HG02763 (cell line): ENCODE measurements around the gene SLC6A19.

Experiments used
- ATAC-seq: cut with Tn5 transposase; IDR thresholded peaks from one replicate; pipeline ENCODE4 v1.9.1; 2021; ENCODE audit warnings: mild to moderate bottlenecking, moderate library complexity; ENCODE audit not compliant: unreplicated experiment

The SLC6A19 gene

GRCh38 chr5:1208221-1208742 lies 6.9 kb downstream of the SLC6A19 start:
- no peak for ATAC-seq

- ATAC-seq, result no peak
Measured at GRCh38 chr5:1208743-1209488, 7.5 kb downstream of the SLC6A19 start.

DNA sequence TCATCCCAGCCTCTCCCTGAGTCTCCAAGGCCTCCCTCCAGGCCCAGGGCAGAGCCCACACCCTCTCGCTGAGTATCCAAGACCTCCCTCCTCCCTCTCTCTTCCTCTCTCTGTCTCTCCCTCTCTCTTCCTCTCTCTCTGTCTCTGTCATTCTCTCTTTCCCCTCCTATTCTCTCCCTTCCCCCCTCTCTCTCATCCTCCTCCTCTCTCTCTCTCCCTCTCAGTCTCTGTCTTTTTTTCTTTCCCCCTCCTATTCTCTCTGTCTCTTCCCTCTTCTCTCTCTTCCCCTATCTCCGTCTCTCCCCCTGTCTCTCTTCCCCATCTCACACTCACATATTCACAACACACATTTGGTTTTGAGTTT lies 8.1 kb downstream of the SLC6A19 start:
- no peak for ATAC-seq

- ATAC-seq, result no peak
Measured at GRCh38 chr5:1209896-1210776, 8.7 kb downstream of the SLC6A19 start.

DNA sequence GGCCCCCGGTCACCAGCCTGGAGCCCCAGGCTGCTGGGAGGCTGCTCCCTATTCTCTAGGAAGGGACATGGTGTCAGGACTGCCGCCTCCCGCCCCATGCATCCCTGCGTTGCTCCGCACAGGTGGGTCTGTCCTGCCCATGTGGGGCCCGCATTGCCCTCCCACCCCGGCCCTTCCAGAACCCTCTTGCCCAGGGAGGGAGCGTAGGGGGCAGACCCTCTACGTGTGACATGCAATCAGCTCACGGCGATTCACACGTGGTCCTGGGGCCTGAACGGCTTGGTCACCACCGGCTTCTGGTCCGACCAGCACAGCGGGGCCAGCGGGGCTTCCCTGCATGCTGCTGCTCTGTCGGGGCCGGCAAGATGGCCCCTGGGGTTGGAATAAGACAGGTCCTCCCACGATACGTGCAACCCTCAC lies 9.4 kb downstream of the SLC6A19 start:
- no peak for ATAC-seq

DNA sequence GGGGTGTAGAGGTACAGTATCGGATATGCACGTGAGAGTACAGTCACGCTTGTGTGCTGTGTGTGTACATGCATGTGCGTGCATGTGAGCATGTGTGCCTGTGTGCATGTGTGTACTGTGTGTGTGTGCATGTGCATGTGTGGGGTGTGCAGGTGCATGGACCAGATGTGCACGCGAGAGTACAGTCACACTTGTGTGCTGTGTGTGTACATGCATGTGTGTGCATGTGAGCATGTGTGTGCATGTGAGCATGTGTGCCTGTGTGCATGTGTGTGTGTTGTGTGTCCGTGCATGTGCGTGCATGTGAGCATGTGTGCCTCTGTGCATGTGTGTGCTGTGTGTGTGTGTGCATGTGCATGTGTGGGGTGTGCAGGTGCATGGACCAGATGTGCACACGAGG lies 10.3 kb downstream of the SLC6A19 start:
- no peak for ATAC-seq

DNA sequence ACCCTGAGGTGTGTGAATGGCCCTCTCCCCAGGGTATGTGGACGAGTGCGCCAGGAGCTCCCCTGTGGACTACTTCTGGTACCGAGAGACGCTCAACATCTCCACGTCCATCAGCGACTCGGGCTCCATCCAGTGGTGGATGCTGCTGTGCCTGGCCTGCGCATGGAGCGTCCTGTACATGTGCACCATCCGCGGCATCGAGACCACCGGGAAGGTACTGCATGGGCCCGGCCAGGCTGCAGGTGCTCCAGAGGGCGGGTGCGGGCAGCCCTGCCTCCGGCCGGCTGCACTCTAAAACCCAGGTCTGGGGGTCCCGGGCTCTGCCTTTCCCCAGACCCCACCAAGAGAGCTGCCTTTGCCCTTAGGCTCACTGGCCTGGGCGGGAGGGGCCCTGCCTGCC lies 10.9 kb downstream of the SLC6A19 start:
- no peak for ATAC-seq

GRCh38 chr5:1212881-1213280 lies 11.5 kb downstream of the SLC6A19 start:
- ATAC-seq, result no peak

DNA sequence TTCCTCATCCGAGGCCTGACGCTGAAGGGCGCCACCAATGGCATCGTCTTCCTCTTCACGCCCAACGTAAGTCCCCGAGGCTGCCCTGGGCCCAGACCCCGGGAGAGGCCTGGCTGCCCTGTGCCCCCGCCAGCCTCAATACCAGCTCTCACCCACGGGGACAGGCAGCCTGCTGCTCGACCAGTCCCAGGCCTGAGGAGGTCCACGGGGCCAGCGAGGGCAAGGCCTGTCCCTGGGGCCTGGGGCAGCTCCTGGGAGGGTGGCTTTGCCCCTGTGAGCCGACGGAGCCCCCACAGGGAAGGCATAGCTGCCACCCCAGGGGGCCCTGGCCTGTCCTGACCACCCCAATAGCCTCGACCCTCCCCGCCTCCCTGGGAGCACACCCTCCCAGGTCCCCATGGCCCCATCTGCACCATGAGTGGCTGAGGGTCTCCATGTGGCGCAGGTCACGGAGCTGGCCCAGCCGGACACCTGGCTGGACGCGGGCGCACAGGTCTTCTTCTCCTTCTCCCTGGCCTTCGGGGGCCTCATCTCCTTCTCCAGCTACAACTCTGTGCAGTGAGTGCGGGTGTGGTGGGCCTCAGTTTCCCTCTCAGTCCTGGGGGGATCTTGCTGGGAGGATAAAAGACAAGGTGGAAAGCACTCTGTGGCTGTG lies 12.2 kb downstream of the SLC6A19 start:
- ATAC-seq, result no peak

GRCh38 chr5:1214163-1214935 lies 13.0 kb downstream of the SLC6A19 start:
- ATAC-seq, result no peak

GRCh38 chr5:1214936-1215220 lies 13.5 kb downstream of the SLC6A19 start:
- no peak for ATAC-seq

GRCh38 chr5:1215320-1216096 lies 14.1 kb downstream of the SLC6A19 start:
- ATAC-seq, result no peak

DNA sequence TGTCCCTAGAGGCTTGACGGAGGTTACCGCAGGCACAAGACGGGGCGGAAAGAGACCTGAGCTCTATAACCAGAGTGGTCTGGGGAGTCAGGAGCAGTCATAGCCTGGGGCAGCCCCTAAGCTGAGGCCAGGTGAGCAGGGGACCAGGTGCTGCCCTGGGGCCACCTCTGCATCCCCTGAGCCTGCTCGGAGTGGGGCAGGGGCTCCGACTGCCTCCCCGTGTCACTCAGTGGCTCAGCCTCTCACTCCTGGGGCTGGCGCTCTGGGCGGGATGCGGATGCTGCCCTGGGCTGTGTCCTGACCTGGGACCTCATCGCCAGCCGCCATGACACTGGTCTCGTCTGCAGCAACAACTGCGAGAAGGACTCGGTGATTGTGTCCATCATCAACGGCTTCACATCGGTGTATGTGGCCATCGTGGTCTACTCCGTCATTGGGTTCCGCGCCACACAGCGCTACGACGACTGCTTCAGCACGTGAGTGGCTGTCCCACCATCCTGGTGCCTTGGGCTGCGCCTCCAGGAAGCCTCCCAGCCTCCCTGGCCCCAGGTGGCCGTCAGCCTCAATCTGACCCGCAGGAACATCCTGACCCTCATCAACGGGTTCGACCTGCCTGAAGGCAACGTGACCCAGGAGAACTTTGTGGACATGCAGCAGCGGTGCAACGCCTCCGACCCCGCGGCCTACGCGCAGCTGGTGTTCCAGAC lies 15.0 kb downstream of the SLC6A19 start:
- ATAC-seq, result no peak

- ATAC-seq, result no peak
Measured at GRCh38 chr5:1216918-1217295, 15.5 kb downstream of the SLC6A19 start.

GRCh38 chr5:1217596-1218206 lies 16.3 kb downstream of the SLC6A19 start:
- no peak for ATAC-seq

DNA sequence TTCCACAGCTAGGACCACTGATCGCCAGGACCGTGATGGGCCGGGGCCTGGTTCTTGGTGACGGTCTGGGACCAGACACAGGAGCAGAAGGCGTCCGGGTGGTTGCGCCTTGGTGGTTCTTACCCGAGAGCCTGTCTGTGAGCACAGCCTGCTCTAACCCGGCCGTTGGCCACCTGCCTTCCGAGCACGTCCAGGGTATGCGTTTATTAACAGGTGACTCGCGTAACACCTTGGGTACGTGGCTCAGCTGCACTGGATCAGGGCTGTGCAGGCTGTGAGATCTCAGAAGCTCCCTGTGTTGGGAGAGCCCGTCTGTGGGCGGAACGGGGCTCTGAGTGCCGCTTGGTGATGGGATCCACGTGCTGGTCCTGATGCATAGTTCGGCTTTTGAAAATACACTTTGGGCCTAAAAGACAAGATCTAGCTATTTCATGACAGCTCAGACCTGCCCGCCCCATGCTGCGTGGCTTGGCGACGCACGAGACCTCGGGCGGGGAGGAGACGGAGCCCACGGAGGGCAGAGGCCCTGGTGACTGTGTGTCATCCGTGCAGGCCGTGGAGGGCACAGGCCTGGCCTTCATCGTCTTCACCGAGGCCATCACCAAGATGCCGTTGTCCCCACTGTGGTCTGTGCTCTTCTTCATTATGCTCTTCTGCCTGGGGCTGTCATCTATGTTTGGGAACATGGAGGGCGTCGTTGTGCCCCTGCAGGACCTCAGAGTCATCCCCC lies 17.1 kb downstream of the SLC6A19 start:
- no peak for ATAC-seq

GRCh38 chr5:1219098-1219767 lies 17.8 kb downstream of the SLC6A19 start:
- no peak for ATAC-seq

DNA sequence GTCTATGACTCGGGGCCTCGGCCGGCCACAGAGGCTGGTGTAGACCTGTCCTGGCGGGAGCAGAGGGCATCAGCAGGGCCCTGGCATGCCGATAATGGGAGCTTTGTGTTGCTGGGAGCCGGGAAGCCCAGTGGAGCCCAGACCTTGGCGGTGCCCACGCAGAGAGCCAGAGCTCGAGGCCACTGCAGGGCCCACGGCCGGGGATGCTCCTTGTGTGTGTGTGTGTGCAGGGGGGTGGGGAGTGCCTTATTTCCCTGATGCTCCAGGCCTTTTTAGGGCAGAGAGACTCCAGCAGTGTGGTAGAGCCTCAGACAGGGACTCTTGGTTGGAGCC lies 18.3 kb downstream of the SLC6A19 start:
- no peak for ATAC-seq
